IPS-20b (cell line): Measurements from ENCODE around the gene XXYLT1.
A peak's percentile ranks its signal among the peaks of the same experiment; 100 is the strongest.
"Not testable (repeated sequence)": the region's sequence is repeated elsewhere in the genome, so short reads cannot be mapped to it uniquely, and the experiment has no call there.

Experiments
- H3K27ac ChIP-seq: one replicate; pipeline ENCODE4 v1.5.1; 2013; ENCODE audit warnings: low read length
- H3K27me3 ChIP-seq: 2 replicates; pipeline ENCODE4 v1.6.1; 2013; ENCODE audit warnings: mild to moderate bottlenecking, low read length, inconsistent platforms; ENCODE audit not compliant: insufficient read depth
- H3K36me3 ChIP-seq: 2 replicates; pipeline ENCODE4 v1.6.1; 2013; ENCODE audit warnings: low read depth, mild to moderate bottlenecking, inconsistent platforms, low read length, moderate library complexity; ENCODE audit not compliant: insufficient read depth
- H3K4me1 ChIP-seq: 2 replicates; pipeline ENCODE4 v1.6.1; 2013; ENCODE audit warnings: mild to moderate bottlenecking, control low read depth, inconsistent platforms, low read length, moderate library complexity; ENCODE audit not compliant: insufficient read depth
- H3K4me3 ChIP-seq: 2 replicates; pipeline ENCODE4 v1.5.1; 2013; ENCODE audit warnings: mild to moderate bottlenecking, low read length, inconsistent platforms
- H3K9ac ChIP-seq: 2 replicates; pipeline ENCODE4 v1.6.1; 2013; ENCODE audit warnings: low read depth, mild to moderate bottlenecking, inconsistent platforms, low read length, moderate library complexity
- H3K9me3 ChIP-seq: 2 replicates; pipeline ENCODE4 v1.6.1; 2013; ENCODE audit warnings: mild to moderate bottlenecking, low read depth, low read length, inconsistent platforms; ENCODE audit not compliant: insufficient read depth

Gene XXYLT1

GRCh38 chr3:195042743-195043606 is 228.0 kb downstream of the XXYLT1 start:
- H3K9ac ChIP-seq, result no peak overlapping the region
- no peaks in the 10 kb centered on the region for H3K27me3 ChIP-seq
- H3K36me3 ChIP-seq, result no peaks in the 10 kb centered on the region
- H3K4me3 ChIP-seq, result no peak overlapping the region
- H3K9me3 ChIP-seq, result no peaks in the 10 kb centered on the region
- peaks cover 27% of the 10 kb centered on the region for H3K4me1 ChIP-seq
- H3K27ac ChIP-seq, result no peak overlapping the region

- Histone ChIP-seq H3K4me1 (peaks cover 27% of the 10 kb centered on the region), H3K9me3 (no peaks in the 10 kb centered on the region), H3K4me3 (no peak overlapping the region), H3K9ac (no peak overlapping the region), H3K36me3 (no peaks in the 10 kb centered on the region), H3K27ac (no peak overlapping the region), H3K27me3 (no peaks in the 10 kb centered on the region)
Measured at GRCh38 chr3:195041871-195042742, 228.9 kb downstream of the XXYLT1 start.

DNA sequence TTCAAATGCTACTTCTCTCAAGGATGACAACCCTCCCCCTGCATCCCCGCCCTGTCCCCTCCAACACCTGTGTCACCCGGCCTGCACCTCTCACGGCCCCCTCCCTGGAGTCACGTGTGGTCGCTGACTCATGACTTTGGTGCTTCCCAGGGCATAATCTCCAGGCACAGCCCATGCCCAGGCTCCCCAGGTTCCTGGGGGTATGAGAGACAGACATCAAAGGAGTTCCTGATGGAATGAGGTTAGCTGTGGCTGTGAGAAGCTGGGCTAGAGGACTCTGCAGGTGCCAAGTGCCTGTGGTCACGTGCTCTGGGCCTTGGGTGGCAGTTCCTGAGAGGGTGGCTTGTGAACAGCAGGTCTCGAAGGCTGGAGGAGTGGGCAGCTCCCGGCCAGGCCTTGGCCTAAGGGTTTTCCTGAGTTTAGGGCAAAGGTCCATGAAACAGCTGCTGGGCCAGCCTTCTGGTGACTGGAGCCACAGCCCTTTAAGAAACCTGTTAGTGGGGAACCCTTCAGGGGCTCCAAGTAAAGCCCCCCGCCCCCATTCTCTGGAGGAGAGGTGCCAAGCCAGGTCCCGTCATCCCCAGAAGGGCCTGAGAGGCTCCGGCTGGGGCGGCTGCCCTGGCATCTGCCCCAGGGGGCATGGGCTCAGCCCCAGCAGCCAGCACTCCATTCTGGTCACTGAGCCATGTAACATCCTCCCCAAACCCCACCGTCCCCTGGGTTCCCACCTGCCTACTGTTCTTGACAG is 230.0 kb downstream of the XXYLT1 start:
- Histone ChIP-seq H3K9me3 (no peaks in the 10 kb centered on the region), H3K27me3 (peaks cover 6% of the 10 kb centered on the region), H3K4me1 (peaks cover 33% of the 10 kb centered on the region), H3K4me3 (no peak overlapping the region), H3K36me3 (no peaks in the 10 kb centered on the region), H3K27ac (no peak overlapping the region), H3K9ac (no peak overlapping the region)

DNA sequence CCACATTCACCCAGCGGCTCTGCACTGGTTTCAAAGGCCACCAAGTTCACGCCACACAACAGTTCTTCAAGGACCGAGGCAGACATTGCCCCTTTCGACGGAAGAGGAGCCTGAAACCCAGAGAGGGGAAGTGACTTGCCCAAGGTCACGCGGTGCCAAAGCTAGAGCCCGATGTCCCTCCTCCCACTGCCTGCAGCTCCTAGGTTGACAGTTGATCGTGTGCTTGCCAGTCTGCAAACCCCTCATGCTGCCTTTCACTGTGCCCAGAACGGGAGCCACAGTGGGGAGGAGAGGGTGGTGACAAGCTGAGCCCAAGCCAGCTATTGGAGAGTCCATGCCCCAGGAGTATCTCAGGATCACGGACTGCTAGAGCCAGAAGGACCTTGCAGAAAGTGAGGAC is 230.9 kb downstream of the XXYLT1 start:
- Histone ChIP-seq H3K27ac (no peak overlapping the region), H3K9ac (no peak overlapping the region), H3K4me1 (peaks cover 34% of the 10 kb centered on the region), H3K27me3 (peaks cover 14% of the 10 kb centered on the region), H3K36me3 (no peaks in the 10 kb centered on the region), H3K4me3 (no peak overlapping the region), H3K9me3 (no peaks in the 10 kb centered on the region)

DNA sequence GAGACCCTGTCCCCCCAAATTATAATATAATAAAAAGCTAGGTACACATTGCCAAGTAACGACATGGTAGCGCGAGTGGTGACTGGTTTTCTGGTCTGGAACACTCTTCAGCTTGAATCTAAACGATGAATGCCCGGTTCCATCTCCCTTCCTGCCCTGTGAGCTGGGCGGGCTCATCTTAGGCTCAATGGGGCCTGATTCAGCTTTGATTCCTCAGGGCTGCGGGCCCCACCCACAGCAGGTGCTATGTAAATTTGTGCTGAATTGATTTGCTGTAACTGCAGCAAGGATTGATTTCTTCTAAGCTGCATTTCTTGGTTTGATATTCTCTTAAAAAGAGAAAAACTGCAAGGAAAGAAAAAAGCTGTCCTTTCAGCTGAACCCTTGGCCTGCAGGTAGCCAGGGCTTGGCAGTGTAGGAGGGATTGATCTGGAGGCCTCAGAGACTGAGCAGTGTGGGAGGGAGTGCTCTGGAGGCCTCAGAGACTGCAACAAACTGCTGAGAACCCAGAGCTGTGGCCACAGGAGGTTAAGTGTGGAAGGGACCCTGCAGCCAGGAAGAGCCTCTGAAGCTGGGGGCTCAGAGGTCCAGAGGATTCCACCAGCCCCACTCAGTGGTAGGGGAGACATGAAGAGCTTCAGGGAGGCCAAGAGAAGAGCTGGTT is 231.6 kb downstream of the XXYLT1 start:
- peaks cover 22% of the 10 kb centered on the region for H3K27me3 ChIP-seq
- H3K27ac ChIP-seq, result no peak overlapping the region
- no peaks in the 10 kb centered on the region for H3K36me3 ChIP-seq
- no peak overlapping the region for H3K4me3 ChIP-seq
- peaks cover 36% of the 10 kb centered on the region for H3K4me1 ChIP-seq
- H3K9ac ChIP-seq, result peak overlapping the region; percentile 37; the same call in 1 of the 2 replicates
- H3K9me3 ChIP-seq, result no peaks in the 10 kb centered on the region

- Histone ChIP-seq H3K9me3 (no peaks in the 10 kb centered on the region), H3K9ac (no peak overlapping the region), H3K27me3 (peaks cover 28% of the 10 kb centered on the region), H3K36me3 (no peaks in the 10 kb centered on the region), H3K27ac (no peak overlapping the region), H3K4me1 (peaks cover 40% of the 10 kb centered on the region), H3K4me3 (no peak overlapping the region)
Measured at GRCh38 chr3:195038161-195038560, 232.8 kb downstream of the XXYLT1 start.

DNA sequence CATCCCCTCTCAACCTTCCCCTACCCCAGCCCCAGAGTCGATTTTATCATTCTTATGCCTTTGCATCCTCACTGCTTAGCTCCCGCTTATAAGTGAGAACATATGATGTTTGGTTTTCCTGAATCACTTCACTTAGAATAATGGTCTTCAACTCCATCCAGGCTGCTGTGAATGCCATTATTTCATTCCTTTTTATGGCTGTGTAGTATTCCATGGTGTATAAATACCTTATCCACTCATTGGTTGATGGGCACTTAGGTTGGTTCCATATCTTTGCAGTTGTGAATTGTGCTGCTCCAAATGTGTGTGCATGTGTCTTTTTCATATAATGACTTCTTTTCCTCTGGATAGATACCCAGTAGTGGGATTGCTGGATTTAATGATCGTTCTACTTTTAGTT is 233.4 kb downstream of the XXYLT1 start:
- H3K27ac ChIP-seq, H3K36me3 ChIP-seq, H3K9me3 ChIP-seq, H3K4me3 ChIP-seq, H3K9ac ChIP-seq: not testable (repeated sequence)
- peaks cover 34% of the 10 kb centered on the region for H3K4me1 ChIP-seq
- H3K27me3 ChIP-seq, result peaks cover 28% of the 10 kb centered on the region

DNA sequence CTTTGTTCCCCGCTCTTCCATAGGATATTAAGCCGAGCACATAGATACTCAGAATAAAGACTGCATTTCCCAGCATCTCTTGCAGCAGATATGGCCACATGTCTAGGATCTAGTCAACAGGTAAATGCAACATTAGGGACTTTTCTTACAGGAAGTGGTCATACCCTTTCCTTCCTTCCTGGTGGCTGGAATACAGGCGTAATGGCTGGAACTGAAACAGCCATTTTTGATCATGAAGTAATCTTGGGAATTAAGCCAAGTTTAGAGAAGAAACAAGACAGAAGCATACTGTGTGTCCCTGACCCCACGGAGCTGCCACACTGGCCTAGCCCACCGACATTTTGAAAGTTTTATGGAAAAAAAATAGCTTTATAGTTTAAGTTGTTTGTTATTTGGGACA is 234.0 kb downstream of the XXYLT1 start:
- peaks cover 28% of the 10 kb centered on the region for H3K27me3 ChIP-seq

GRCh38 chr3:195036574-195036973 is 234.4 kb downstream of the XXYLT1 start:
- Histone ChIP-seq H3K9ac (no peak overlapping the region), H3K36me3 (no peaks in the 10 kb centered on the region), H3K9me3 (no peaks in the 10 kb centered on the region), H3K4me3 (no peak overlapping the region), H3K27ac (no peak overlapping the region), H3K4me1 (peaks cover 34% of the 10 kb centered on the region), H3K27me3 (peaks cover 28% of the 10 kb centered on the region)

More for the DNA sequence above, 234.0 kb downstream of the XXYLT1 start:
- H3K27ac ChIP-seq, result no peak overlapping the region
- H3K4me1 ChIP-seq, result peaks cover 31% of the 10 kb centered on the region
- H3K9me3 ChIP-seq, result no peaks in the 10 kb centered on the region
- no peak overlapping the region for H3K4me3 ChIP-seq
- H3K36me3 ChIP-seq, result no peaks in the 10 kb centered on the region
- H3K9ac ChIP-seq, result no peak overlapping the region

- Histone ChIP-seq H3K36me3 (no peaks in the 10 kb centered on the region), H3K4me1 (peaks cover 34% of the 10 kb centered on the region), H3K27me3 (peaks cover 28% of the 10 kb centered on the region), H3K4me3 (no peak overlapping the region), H3K9me3 (no peaks in the 10 kb centered on the region), H3K9ac (no peak overlapping the region), H3K27ac (no peak overlapping the region)
Measured at GRCh38 chr3:195036203-195036505, 234.8 kb downstream of the XXYLT1 start.
